Effector memory CD4-positive, alpha-beta T cell (primary cell): ENCODE measurements around the gene F2.
"Not testable (repeated sequence)": the region's sequence is repeated elsewhere in the genome, so short reads cannot be mapped to it uniquely, and the experiment has no call there.

Experiments
- DNase-seq, 3 donors: peaks; one replicate each; pipeline ENCODE4 v3.0.0-alpha.2; 2020
- H3K27ac ChIP-seq: 2 replicates; pipeline ENCODE4 v1.7.0; 2013; ENCODE audit warnings: mild to moderate bottlenecking, low read length, moderate library complexity; ENCODE audit not compliant: insufficient read depth, poor library complexity, severe bottlenecking
- H3K27me3 ChIP-seq: replicated peaks from 2 replicates; pipeline ENCODE4 v1.7.0; 2013; ENCODE audit warnings: mild to moderate bottlenecking, low read length; ENCODE audit not compliant: insufficient read depth, control insufficient read depth, poor library complexity, severe bottlenecking
- H3K36me3 ChIP-seq: 2 replicates; pipeline ENCODE4 v1.7.0; 2013; ENCODE audit warnings: mild to moderate bottlenecking, low read length, moderate library complexity; ENCODE audit not compliant: control insufficient read depth, insufficient read depth
- H3K4me1 ChIP-seq: 2 replicates; pipeline ENCODE4 v1.7.0; 2013; ENCODE audit warnings: low read length, mild to moderate bottlenecking; ENCODE audit not compliant: control insufficient read depth, insufficient read depth, poor library complexity, severe bottlenecking
- H3K4me3 ChIP-seq: 2 replicates; pipeline ENCODE4 v1.7.0; 2013; ENCODE audit warnings: low read length, low read depth, mild to moderate bottlenecking; ENCODE audit not compliant: insufficient read depth, poor library complexity, severe bottlenecking
- H3K9me3 ChIP-seq: 2 replicates; pipeline ENCODE4 v1.7.0; 2013; ENCODE audit warnings: mild to moderate bottlenecking, low read length, moderate library complexity; ENCODE audit not compliant: control insufficient read depth

The F2 gene

DNA sequence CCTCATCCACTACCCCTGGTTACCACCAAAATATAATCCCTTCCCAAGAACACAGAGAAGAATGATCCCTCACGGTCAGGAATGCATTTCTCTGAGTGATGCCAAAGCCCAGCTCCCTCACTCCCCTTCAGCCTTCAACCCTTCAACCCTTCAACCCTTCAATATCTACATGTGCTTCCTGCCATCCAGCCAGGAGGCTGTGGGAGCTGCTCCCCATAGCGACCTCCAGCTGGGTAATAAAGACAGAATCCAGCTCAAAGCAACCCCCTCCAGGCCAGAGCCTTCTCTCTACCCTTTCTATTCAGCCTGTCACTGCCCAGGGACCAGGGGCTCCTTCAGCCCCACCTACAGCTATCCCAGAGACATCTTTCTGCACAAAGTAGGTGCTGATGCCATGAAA is 21.3 kb upstream of the F2 start:
- H3K36me3 ChIP-seq, result peaks cover 32% of the 10 kb centered on the region
- no peak for DNase-seq
- H3K27ac ChIP-seq, result no peak overlapping the region
- no peaks in the 10 kb centered on the region for H3K27me3 ChIP-seq
- H3K4me1 ChIP-seq, result peaks cover 27% of the 10 kb centered on the region
- H3K9me3 ChIP-seq, result no peaks in the 10 kb centered on the region
- H3K4me3 ChIP-seq, result no peak overlapping the region

DNA sequence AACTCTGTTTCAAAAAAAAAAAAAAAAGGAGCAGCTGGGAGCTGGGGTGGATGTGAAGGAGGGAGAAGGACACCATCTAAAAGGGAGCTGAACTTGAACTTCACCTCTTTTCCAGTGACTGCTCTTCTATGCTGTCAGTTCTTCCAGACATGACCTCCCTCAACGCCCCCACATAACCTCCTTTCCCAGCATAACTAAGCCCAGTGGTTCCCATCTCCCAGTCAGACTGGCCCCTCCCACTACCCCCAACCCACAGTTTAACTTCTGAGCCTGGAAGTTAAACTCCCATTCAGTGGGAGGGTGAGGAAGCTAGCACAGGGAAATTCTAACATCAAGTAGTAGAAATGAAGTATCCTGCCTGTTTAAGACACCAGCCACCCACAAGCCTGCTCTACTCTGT is 20.4 kb upstream of the F2 start:
- no peak overlapping the region for H3K4me3 ChIP-seq
- DNase-seq, result no peak

GRCh38 chr11:46700241-46701077 is 18.6 kb upstream of the F2 start, which contains the start of the genes ARHGAP1 and ZNF408:
TSS of gene ARHGAP1 (minus strand) at chr11:46700619. CDS start at chr11:46696107, 4,512 bp downstream.
TSS of gene ZNF408 (plus strand) at chr11:46701031. CDS start at chr11:46701048, 17 bp downstream.
- Histone ChIP-seq H3K4me1 (peaks cover 27% of the 10 kb centered on the region), H3K27ac (peak within 1 kb of the TSS; percentile 76), H3K9me3 (no peaks in the 10 kb centered on the region), H3K27me3 (no peaks in the 10 kb centered on the region), H3K4me3 (peak within 1 kb of the TSS; percentile 72), H3K36me3 (peaks cover 38% of the 10 kb centered on the region)
- DNase-seq, result peak; percentile 97 to 99 (median 99)

More for the DNA sequence above, 20.4 kb upstream of the F2 start:
- Histone ChIP-seq H3K4me1 (peaks cover 27% of the 10 kb centered on the region), H3K36me3 (peaks cover 38% of the 10 kb centered on the region), H3K27me3 (no peaks in the 10 kb centered on the region), H3K9me3 (no peaks in the 10 kb centered on the region), H3K27ac (no peak overlapping the region)

GRCh38 chr11:46701078-46701654 is 17.8 kb upstream of the F2 start:
- DNase-seq, result no peak
- H3K4me1 ChIP-seq, result peaks cover 27% of the 10 kb centered on the region

GRCh38 chr11:46705070-46705688 is 13.8 kb upstream of the F2 start:
- Histone ChIP-seq H3K27me3 (no peaks in the 10 kb centered on the region), H3K9me3 (no peaks in the 10 kb centered on the region), H3K4me1 (peaks cover 4% of the 10 kb centered on the region), H3K36me3 (peaks cover 45% of the 10 kb centered on the region), H3K27ac (no peak overlapping the region), H3K4me3 (no peak overlapping the region)
- DNase-seq, result no peak

More at GRCh38 chr11:46701078-46701654, 17.8 kb upstream of the F2 start:
- Histone ChIP-seq H3K9me3 (no peaks in the 10 kb centered on the region), H3K27ac (peak overlapping the region; percentile 76), H3K36me3 (peaks cover 38% of the 10 kb centered on the region), H3K4me3 (peak overlapping the region; percentile 72), H3K27me3 (no peaks in the 10 kb centered on the region)

GRCh38 chr11:46706886-46707285 is 12.1 kb upstream of the F2 start:
- Histone ChIP-seq H3K4me1 (no peaks in the 10 kb centered on the region), H3K4me3 (no peak overlapping the region), H3K36me3 (peaks cover 45% of the 10 kb centered on the region), H3K27ac (no peak overlapping the region), H3K9me3 (no peaks in the 10 kb centered on the region), H3K27me3 (no peaks in the 10 kb centered on the region)
- DNase-seq, result no peak

GRCh38 chr11:46709351-46709750 is 9.7 kb upstream of the F2 start:
- H3K27me3 ChIP-seq, H3K9me3 ChIP-seq, H3K4me3 ChIP-seq, H3K27ac ChIP-seq, DNase-seq, H3K4me1 ChIP-seq: not testable (repeated sequence)
- peaks cover 29% of the 10 kb centered on the region for H3K36me3 ChIP-seq

DNA sequence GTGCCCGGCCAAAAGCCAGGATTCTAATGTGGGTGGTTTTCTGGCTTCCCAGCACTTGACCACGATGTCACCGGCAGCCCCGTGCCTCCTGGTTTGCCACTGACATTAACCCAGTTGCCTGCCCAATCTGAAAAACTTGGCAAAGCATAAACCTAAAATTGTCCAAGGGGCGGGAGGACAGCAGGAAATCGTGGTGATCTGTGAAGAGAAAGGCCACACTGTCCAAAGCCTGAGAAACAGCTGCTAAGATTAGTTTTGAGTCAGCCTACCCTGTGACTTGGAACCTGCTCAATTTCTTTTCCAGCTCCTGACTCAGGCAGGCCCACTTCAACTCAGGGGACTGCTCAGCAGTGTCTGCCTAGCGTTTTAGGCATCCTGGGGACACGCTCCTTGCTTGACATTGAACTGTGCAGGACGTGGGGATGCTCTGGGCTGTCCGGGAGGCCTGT is 8.2 kb upstream of the F2 start:
- Histone ChIP-seq H3K4me3 (no peak overlapping the region), H3K9me3 (no peaks in the 10 kb centered on the region), H3K27me3 (no peaks in the 10 kb centered on the region), H3K4me1 (no peaks in the 10 kb centered on the region), H3K36me3 (peaks cover 14% of the 10 kb centered on the region), H3K27ac (no peak overlapping the region)
- DNase-seq, result no peak

DNA sequence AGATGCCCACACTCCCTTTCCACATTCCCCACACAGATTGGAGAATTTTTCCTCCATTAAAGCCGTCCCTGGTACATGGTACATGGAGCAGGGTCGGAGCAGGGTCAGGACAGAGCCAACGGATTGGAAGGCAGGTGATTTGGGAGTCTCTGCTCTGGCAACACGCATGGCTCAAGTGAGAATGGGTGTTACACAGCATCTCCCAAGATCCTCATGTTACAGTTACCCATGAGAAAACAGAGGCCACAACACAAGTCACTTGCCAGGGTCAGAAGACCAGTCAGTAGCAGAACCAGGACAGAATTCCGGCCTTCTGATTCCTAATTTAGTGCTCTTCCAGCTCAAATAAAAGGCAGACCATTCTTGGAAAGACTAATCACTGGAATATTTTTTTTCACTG is 7.7 kb upstream of the F2 start:
- DNase-seq, result no peak
- Histone ChIP-seq H3K9me3 (no peaks in the 10 kb centered on the region), H3K4me1 (no peaks in the 10 kb centered on the region), H3K36me3 (peaks cover 9% of the 10 kb centered on the region), H3K27me3 (no peaks in the 10 kb centered on the region), H3K4me3 (no peak overlapping the region), H3K27ac (no peak overlapping the region)
